ENCODE results near the gene MYO18A.

The MYO18A gene

GRCh38 chr17:29080323-29080722 is 99.9 kb downstream of the MYO18A start:
- no peak for DNase-seq (ENCODE audit: low spot score)

DNA sequence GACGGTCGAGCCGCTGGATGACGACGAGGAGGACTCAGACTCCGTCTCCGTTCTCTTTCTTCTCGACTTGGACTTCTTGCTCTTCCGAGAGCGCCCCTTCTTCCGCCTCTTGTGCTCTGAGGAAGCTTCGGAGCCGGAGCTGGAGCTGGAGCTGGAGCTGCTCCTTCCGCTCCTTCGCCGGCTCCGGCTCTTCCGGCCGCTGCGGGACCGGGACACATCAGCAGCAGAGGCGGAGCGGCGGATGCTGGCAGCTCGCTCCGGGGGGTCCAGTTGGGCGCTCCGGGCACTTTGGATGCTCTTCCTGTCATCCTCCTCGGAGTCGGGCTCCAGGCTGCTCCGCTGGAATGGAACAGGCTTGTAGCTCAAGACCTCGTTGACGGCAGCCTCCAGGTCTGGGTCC is 100.3 kb downstream of the MYO18A start:
- no peak for DNase-seq (ENCODE audit: low spot score)

DNA sequence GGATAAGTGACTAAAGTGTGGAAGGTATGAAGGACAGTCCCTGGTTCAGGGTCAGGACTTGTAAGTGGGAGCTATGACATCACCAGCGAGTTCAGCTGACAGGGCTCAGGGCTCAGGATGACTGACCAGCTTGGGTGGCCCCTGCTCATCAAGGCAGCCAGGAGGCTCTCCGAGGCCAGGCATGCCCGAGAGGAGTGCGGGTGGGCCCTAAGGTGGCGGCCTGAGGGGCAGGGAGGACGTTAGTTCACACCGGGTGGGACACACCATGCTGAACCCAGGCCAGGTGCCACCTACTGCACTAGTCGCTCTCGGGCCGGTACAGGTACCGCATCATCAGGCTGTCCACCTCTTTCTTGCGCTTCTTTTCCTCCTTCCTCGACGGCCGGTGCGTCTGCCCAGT is 100.8 kb downstream of the MYO18A start:
- no peak for DNase-seq (ENCODE audit: low spot score)

DNA sequence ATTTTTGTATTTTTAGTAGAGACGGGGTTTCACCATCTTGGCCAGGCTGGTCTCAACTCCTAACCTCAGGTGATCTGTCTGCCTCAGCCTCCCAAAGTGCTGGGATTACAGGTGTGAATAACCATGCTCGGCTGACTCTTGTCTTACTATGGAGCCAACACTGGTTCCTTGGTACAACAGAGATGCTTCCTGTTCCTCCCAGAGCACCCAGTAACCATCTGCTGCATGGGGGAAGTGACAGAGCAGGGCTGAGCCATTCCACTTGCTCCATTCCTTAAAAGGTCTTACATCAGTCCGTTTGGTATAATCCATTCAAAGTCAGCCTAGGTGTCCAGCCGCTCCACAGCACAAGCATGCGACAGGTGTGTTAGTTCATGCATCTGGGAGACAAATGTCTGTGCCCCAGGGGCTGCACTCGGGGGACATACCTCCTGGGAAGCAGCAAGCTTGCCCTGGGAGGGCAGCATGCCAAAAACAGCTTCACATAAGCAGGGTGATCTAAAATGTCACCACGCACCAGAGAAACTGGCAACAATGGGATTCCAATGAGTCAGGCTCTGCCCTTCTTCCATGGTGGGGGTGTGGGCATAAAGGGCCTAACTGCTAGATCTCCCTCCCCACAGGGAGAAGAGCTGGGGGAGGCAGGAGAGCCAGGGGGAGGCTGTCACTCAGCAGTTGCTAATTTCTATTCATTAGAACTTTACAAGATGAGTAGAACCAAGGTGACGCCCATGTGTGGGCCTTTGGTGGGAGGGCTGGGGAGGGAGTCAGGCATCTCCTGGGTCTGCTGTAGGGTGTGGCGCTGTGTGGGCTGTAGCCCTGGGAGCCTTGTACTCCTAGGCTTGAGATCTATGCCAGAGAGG is 101.8 kb downstream of the MYO18A start:
- DNase-seq (ENCODE audit: low spot score): no peak

DNA sequence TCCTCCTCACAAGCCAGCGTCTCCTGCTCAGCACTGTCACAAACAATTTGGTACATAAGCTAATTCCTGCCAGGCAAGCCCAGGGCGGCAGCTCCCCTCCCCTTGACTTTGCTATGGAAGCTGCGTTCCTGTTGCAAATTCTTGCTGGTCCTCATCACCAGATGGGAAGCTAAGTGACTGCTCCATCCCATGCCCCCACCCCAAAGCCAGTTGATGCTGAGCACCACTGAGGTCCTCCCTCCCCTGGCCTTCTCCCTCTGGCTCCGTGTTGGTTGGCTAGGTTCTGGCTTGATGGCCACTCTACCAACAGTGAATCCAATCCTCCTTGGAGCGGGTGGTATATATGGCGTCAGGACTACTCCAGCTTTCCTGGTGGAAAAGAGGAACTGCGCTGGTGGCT is 102.9 kb downstream of the MYO18A start:
- no peak for DNase-seq (ENCODE audit: low spot score)

DNA sequence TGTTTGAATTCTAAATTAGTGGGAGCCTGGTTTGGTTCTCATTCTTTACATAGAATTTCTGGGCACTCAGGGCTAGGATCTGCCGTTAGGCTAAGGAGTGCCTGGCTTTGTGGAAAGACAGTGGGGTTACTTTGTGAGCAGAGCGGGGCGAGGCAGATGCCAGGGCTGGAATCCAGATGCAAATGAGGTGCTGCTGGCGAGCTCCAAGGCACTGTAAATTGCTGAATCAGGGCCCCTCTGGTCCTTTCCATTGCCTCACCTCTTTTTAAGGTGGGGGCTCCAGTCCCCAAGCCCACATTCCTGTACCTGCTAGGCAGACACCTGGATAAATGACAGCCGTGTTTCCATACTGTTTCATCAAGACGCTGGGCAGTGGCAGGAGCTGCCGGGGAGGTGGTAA is 103.5 kb downstream of the MYO18A start:
- DNase-seq (ENCODE audit: low spot score): no peak

DNA sequence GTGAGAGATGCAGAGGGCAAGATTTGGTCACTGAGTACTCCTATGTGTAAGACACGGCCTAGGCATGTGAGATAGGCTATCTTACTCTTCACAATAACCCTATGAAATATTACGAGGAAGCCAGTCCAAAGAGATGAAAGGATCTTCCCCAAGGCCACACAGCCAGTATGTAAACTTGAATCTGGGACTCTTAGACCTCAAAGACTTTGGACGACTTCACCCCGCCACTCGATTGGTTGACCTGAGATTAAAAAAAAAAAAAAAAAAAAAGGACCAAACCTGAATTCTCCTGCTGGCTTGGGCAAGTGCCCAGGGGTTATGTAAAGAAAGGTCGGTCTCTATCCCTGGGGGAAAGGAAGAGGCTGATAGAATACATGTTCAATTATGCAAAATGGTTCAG is 104.1 kb downstream of the MYO18A start:
- no peak for DNase-seq (ENCODE audit: low spot score)

DNA sequence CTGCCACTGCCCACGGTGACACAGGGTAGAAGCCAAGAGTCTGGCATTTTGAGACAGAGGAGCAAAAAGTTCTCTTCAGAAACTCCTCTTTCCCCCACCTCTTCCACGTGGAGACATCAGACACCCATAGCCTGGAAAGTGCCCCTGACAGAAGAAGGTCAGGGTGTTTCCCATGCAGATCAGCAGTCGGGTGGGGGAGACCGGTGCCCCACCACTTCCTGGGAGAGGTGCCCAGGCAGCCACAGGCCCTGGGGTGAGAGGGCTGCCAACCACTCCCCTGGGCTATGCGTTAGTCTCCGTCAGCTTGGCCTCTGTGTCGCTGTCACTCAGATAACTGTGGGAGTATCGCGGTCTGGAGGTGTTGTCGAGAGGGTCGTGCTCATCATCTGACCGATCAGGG is 105.7 kb downstream of the MYO18A start:
- no peak for DNase-seq (ENCODE audit: low spot score)

DNA sequence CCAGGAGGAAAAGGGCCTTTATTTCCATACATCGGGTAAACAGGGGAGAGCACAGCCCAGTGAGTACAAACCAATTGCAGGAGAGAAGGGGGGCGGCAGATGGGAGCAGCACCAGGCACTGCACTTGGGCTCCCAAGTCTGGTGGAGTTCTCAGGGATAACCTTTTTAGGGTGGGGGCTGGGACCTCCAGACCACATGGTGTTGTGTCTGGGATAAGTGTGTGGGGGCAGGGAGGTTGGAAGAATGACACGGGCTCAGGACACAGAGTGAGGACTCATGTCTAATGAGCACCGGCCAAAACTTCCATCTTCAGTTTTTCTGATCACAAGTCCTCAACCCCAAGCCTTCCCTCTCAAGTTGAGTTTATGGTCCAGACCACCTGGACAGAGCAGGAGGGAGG is 106.7 kb downstream of the MYO18A start:
- DNase-seq (ENCODE audit: low spot score): no peak

DNA sequence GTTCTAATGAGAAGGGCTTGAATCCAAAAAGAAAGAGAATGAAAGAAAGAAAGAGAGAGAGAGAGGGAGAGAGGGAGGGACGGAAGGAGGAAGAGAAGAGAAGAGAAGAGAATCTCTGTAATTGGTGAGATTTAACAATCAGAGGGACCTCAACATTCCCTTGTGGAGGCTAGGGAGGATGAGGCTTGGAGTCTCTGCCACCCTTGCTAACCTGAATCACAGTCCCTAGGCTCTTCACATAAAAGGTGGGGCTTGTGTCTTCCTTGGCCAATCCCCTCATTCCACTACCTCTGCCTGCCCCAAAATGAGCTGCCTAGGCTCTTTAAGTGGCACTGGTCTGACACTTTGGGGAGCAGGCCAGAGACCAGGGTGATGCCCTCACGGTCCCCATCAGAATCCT is 107.2 kb downstream of the MYO18A start:
- no peak for DNase-seq (ENCODE audit: low spot score)

- no peak for DNase-seq (ENCODE audit: low spot score)
Observed at GRCh38 chr17:29071303-29071702, 108.9 kb downstream of the MYO18A start.

GRCh38 chr17:29070781-29071180 is 109.4 kb downstream of the MYO18A start:
- DNase-seq (ENCODE audit: low spot score): no peak

DNA sequence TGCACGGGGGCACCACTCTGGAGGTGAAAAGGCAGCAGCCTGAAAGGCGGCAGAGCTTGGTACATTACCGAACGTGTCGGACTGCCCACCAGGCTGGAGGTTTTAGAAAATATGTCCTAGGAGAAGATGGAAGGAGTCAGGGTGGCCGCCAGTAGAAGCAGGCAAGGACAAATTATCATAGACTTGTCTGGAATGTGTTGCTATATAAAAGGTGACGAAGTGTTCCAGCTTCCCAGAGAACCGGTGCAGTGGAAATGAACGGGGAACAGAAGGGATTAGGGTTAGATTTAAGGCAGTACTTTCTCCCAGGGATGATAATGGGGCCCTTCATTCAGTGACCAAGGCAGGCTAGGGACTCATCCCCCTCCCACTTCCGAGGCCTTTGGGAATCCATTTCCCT is 109.9 kb downstream of the MYO18A start:
- DNase-seq (ENCODE audit: low spot score): no peak

GRCh38 chr17:29069526-29070041 is 110.6 kb downstream of the MYO18A start:
- DNase-seq (ENCODE audit: low spot score): no peak

GRCh38 chr17:29068818-29069217 is 111.4 kb downstream of the MYO18A start:
- DNase-seq (ENCODE audit: low spot score): no peak

- no peak for DNase-seq (ENCODE audit: low spot score)
Observed at GRCh38 chr17:29066606-29067005, 113.6 kb downstream of the MYO18A start.

DNA sequence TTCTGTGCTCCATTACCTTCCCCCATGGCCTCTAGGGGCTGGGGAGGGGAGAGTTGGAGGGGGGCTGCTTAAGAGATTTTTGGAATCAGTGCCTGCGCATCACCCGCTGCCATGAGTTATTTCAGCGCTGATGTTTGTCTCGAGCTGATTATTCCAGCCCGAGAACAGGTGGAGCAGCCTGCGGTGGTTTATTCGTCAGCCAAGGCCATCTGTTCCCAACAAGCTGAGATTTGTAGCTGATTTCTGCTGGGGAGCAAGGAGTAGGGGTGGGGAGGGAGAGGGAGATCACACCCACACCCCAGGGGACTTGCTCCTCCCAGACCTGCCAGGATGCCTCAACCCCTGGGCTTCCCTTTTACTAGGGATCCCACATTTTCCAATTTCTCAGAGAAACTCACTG is 114.2 kb downstream of the MYO18A start:
- DNase-seq (ENCODE audit: low spot score): no peak

GRCh38 chr17:29063992-29064391 is 116.2 kb downstream of the MYO18A start:
- no peak for DNase-seq (ENCODE audit: low spot score)

- no peak for DNase-seq (ENCODE audit: low spot score)
Observed at GRCh38 chr17:29062215-29062614, 118.0 kb downstream of the MYO18A start.

- DNase-seq (ENCODE audit: low spot score): no peak
Observed at GRCh38 chr17:29061036-29061435, 119.2 kb downstream of the MYO18A start.

- DNase-seq (ENCODE audit: low spot score): no peak
Observed at GRCh38 chr17:29060475-29060874, 119.7 kb downstream of the MYO18A start.

DNA sequence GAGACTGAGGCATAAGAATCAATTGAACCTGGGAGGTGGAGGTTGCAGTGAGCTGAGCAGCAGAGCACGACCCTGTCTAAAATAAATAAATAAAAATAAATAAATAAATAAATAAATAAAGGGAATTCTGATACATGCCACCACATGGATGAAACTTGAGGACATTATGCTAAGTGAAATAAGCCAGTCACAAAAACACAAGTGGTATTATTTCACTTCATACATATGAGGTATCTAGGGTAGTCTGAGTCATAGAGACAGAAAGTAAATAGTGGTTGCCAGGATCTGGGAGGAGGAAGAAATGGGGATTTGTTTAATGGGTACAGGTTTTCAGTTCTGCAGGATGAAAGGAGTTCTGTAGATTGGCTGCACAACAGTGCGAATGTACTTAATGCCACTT is 120.9 kb downstream of the MYO18A start:
- DNase-seq (ENCODE audit: low spot score): peak; percentile 45

DNA sequence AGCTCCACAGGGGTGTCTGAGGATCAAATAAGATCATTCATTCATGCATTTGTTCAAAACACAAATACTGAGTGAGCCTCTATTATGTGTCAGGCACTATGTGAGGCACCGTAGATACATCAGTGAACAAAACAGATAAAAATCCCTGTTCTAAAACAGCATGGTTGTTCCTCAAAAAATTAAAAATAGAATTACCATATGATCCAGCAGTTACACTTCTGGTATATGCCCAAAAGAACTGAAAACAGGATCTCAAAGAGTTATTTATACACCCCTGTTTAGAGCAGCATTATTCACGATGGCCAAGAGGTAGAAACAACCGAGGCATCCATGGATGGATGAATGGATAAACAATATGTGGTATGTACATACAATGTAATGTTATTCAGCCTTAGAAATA is 121.8 kb downstream of the MYO18A start:
- DNase-seq (ENCODE audit: low spot score): no peak

DNA sequence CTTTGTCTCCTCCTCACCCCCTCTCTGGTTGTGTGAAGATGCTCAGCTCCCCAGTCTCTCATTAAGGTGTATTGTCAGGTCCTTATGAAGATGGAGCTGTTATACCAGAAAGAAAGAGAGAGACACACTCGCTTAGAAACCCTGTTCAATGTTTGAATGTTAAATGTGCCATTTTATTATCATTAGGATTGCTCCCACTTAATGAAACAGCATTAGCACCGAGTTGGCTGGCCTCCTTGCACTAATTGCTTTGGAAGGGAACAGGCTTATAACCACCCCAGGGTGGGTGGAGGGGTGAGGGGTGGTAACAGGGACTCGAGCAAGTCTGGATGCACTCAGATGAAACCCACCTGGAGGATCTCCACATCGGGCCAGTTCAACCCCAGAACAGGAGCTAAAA is 122.8 kb downstream of the MYO18A start:
- no peak for DNase-seq (ENCODE audit: low spot score)

Measured in hepatic stellate cell (primary cell).